IMR-90 (cell line): ENCODE results near the gene AP3B1. TPM values are rescaled to one million over a fixed set of nuclear protein-coding genes. Genes with fewer than 3 reads are reported as not detected.

Experiments used
- ATAC-seq: fragments of 200-7000 bp; cut with Tn5 transposase; 2 replicates; pipeline ENCODE4 v1.9.1; 2020; ENCODE audit warnings: low read depth, mild to moderate bottlenecking, moderate library complexity
- BruUV-seq: library from RNA; stranded (reverse); fragments of 400-500 nt; replicated peaks from 2 replicates; lab custom pipeline; 2021; lab: Mats Ljungman, UMichigan
- CTCF ChIA-PET: fragments of 300-600 bp; formaldehyde crosslinking; extraction: SDS; loops from one replicate; lab custom pipeline; 2021; ENCODE audit warnings: antibody characterized with exemption; lab: Yijun Ruan, JAX
- POLR2A ChIA-PET: fragments of 300-600 bp; sonication (Branson Sonifier 250); formaldehyde crosslinking; loops from one replicate; lab custom pipeline; 2022; ENCODE audit warnings: antibody characterized with exemption; ENCODE audit not compliant: unreplicated experiment; lab: Charles Lee
- DNase-seq: peaks from one replicate; pipeline ENCODE4 v3.0.0; 2013
- H2AFZ ChIP-seq: replicated peaks from 2 replicates; pipeline ENCODE3; 2013; ENCODE audit warnings: low read length, mild to moderate bottlenecking; ENCODE audit not compliant: poor library complexity
- H2AK5ac ChIP-seq: 2 replicates; pipeline ENCODE4 v1.6.1; 2013; ENCODE audit warnings: low read depth, low read length, inconsistent platforms
- H2AK9ac ChIP-seq: replicated peaks from 2 replicates; pipeline ENCODE3; 2013; ENCODE audit warnings: mild to moderate bottlenecking, low read depth, low read length, moderate library complexity; ENCODE audit not compliant: poor library complexity
- H2BK120ac ChIP-seq: 2 replicates; pipeline ENCODE4 v1.6.1; 2013; ENCODE audit warnings: low read depth, low read length, inconsistent platforms
- H2BK15ac ChIP-seq: 3 replicates; pipeline ENCODE4 v1.6.1; 2013; ENCODE audit warnings: low read depth, low read length, inconsistent platforms
- H2BK20ac ChIP-seq: 2 replicates; pipeline ENCODE4 v1.6.1; 2013; ENCODE audit warnings: low read depth, mild to moderate bottlenecking, inconsistent platforms, low read length, moderate library complexity
- H2BK5ac ChIP-seq: 2 replicates; pipeline ENCODE4 v1.6.1; 2013; ENCODE audit warnings: mild to moderate bottlenecking, low read depth, low read length, inconsistent platforms; ENCODE audit not compliant: poor library complexity, severe bottlenecking
- H3K14ac ChIP-seq: replicated peaks from 2 replicates; pipeline ENCODE4 v1.6.1; 2013; ENCODE audit warnings: low read depth, low read length, inconsistent platforms
- H3K18ac ChIP-seq: 2 replicates; pipeline ENCODE4 v1.6.1; 2013; ENCODE audit warnings: low read depth, low read length, control low read depth
- H3K23ac ChIP-seq: 2 replicates; pipeline ENCODE4 v1.6.1; 2013; ENCODE audit warnings: low read depth, low read length, inconsistent platforms
- H3K27ac ChIP-seq: 2 replicates; pipeline ENCODE4 v1.5.1; 2013; ENCODE audit warnings: mild to moderate bottlenecking, control low read depth, low read length; ENCODE audit not compliant: insufficient read depth
- H3K27me3 ChIP-seq: 2 replicates; pipeline ENCODE4 v1.6.1; 2013; ENCODE audit warnings: low read length; ENCODE audit not compliant: control insufficient read depth, insufficient read depth
- H3K36me3 ChIP-seq: 2 replicates; pipeline ENCODE4 v1.6.1; 2013; ENCODE audit warnings: low read length, mixed read lengths; ENCODE audit not compliant: control insufficient read depth, insufficient read depth
- H3K4ac ChIP-seq: 2 replicates; pipeline ENCODE4 v1.6.1; 2013; ENCODE audit warnings: low read depth, low read length, inconsistent platforms
- H3K4me1 ChIP-seq: 2 replicates; pipeline ENCODE4 v1.6.1; 2013; ENCODE audit warnings: low read length, mixed read lengths; ENCODE audit not compliant: control insufficient read depth, insufficient read depth
- H3K4me2 ChIP-seq: 2 replicates; pipeline ENCODE4 v1.6.1; 2013; ENCODE audit warnings: low read depth, mild to moderate bottlenecking, control low read depth, low read length, moderate library complexity
- H3K4me3 ChIP-seq: 2 replicates; pipeline ENCODE4 v1.5.1; 2013; ENCODE audit warnings: low read depth, mild to moderate bottlenecking, control low read depth, low read length, moderate library complexity; ENCODE audit not compliant: insufficient read depth
- H3K56ac ChIP-seq: 2 replicates; pipeline ENCODE4 v1.6.1; 2013; ENCODE audit warnings: low read length, inconsistent platforms; ENCODE audit not compliant: insufficient read depth; ENCODE audit errors: extremely low read depth
- H3K79me1 ChIP-seq, 2 experiments: 2 replicates each; pipeline ENCODE4 v1.6.1; 2013; ENCODE audit warnings: low read length in 2 of 2, inconsistent platforms in 1 of 2, low read depth in 1 of 2
- H3K9ac ChIP-seq: 2 replicates; pipeline ENCODE4 v1.6.1; 2013; ENCODE audit warnings: low read depth, low read length, control low read depth
- H3K9me1 ChIP-seq: 2 replicates; pipeline ENCODE4 v1.6.1; 2013; ENCODE audit warnings: low read length, inconsistent platforms; ENCODE audit not compliant: insufficient read depth
- H3K9me3 ChIP-seq: 2 replicates; pipeline ENCODE4 v1.6.1; 2013; ENCODE audit warnings: low read length; ENCODE audit not compliant: control insufficient read depth, insufficient read depth
- H4K20me1 ChIP-seq: 2 replicates; pipeline ENCODE4 v1.6.1; 2013; ENCODE audit warnings: low read length, inconsistent platforms; ENCODE audit not compliant: insufficient read depth
- H4K5ac ChIP-seq: 2 replicates; pipeline ENCODE4 v1.6.1; 2013; ENCODE audit warnings: mild to moderate bottlenecking, low read depth, low read length, control low read depth
- H4K8ac ChIP-seq, 2 experiments: 2 replicates each; pipeline ENCODE4 v1.6.1; 2013; ENCODE audit warnings: low read depth in 2 of 2, low read length in 2 of 2, control low read depth in 1 of 2, inconsistent platforms in 1 of 2
- H4K91ac ChIP-seq: 2 replicates; pipeline ENCODE4 v1.6.1; 2013; ENCODE audit warnings: low read depth, low read length, inconsistent platforms; ENCODE audit not compliant: insufficient read depth
- BHLHE40 ChIP-seq: fragments of 150-350 bp; IDR thresholded peaks from 2 replicates; pipeline ENCODE4 v1.6.1; 2016; ENCODE audit warnings: mild to moderate bottlenecking, low read depth, low read length
- CEBPB ChIP-seq: IDR thresholded peaks from 2 replicates; pipeline ENCODE4 v1.6.1; 2012; ENCODE audit warnings: low read depth, low read length, improper control_type of control experiment
- MAFK ChIP-seq: IDR thresholded peaks from 2 replicates; pipeline ENCODE4 v1.6.1; 2012; ENCODE audit warnings: low read depth, low read length, improper control_type of control experiment
- MAZ ChIP-seq: IDR thresholded peaks from 2 replicates; pipeline ENCODE4 v1.6.1; 2012; ENCODE audit warnings: low read depth, mild to moderate bottlenecking, low read length, improper control_type of control experiment, moderate library complexity, borderline replicate concordance
- MXI1 ChIP-seq: IDR thresholded peaks from 2 replicates; pipeline ENCODE4 v1.6.1; 2012; ENCODE audit warnings: low read depth, mild to moderate bottlenecking, low read length, moderate library complexity, borderline replicate concordance
- NFE2L2 ChIP-seq: fragments of 150-350 bp; IDR thresholded peaks from 2 replicates; pipeline ENCODE4 v1.6.1; 2016; ENCODE audit warnings: low read depth, mild to moderate bottlenecking, low read length
- RAD21 ChIP-seq: IDR thresholded peaks from 2 replicates; pipeline ENCODE4 v1.6.1; 2012; ENCODE audit warnings: low read length, improper control_type of control experiment
- RCOR1 ChIP-seq: IDR thresholded peaks from 2 replicates; pipeline ENCODE4 v1.6.1; 2012; ENCODE audit warnings: mild to moderate bottlenecking, low read length, improper control_type of control experiment; ENCODE audit not compliant: insufficient replicate concordance
- SMC3 ChIP-seq: fragments of 150-350 bp; IDR thresholded peaks from 2 replicates; pipeline ENCODE4 v1.6.1; 2016; ENCODE audit warnings: low read depth, mild to moderate bottlenecking, antibody characterized with exemption, low read length, moderate library complexity
- WGBS, 2 experiments: methylation state at CpG; one replicate each; pipeline versions ENCODE4 v1.1.5 to v1.1.7; 2013; ENCODE audit warnings: missing lambda C conversion rate in 2 of 2; ENCODE audit not compliant: insufficient read length in 1 of 2; ENCODE audit errors: extremely low coverage in 2 of 2; 5-methylcytosine and 5-hydroxymethylcytosine counted together
- dilution Hi-C: fragments of 300-500 bp; cut with HindIII; formaldehyde crosslinking; loops from one replicate; pipeline ENCODE4 v1.14.3; 2018; ENCODE audit warnings: low sequenced_read_pairs; ENCODE audit not compliant: unreplicated experiment
- in situ Hi-C: fragments of 300-500 bp; cut with MboI; formaldehyde crosslinking; loops from 3 replicates; pipeline ENCODE4 v1.14.3; 2019; ENCODE audit warnings: low sequenced_read_pairs, inconsistent platforms, mixed read lengths
- intact Hi-C: fragments of 100-400 bp; cut with micrococcal nuclease; formaldehyde crosslinking; loops from 2 replicates; pipeline ENCODE4 v1.10.0; 2022
- polyA plus RNA-seq, 3 experiments: library from polyadenylated mRNA; depleted of rRNA; stranded (reverse); fragments of >200 nt; gene quantifications; 2 replicates each; pipeline ENCODE4 v1.2.3, GENCODE V29; 2012; ENCODE audit warnings: low replicate concordance in 1 of 3
- total RNA-seq: library from RNA; depleted of rRNA; stranded (reverse); fragments of >200 nt; gene quantifications from 2 replicates; pipeline ENCODE4 v1.2.3, GENCODE V29; 2012
- TF ChIP-seq, protein P1 (sequence below): conservative IDR thresholded peaks from 2 replicates; pipeline ENCODE4 v1.5.1; 2012; ENCODE audit warnings: mild to moderate bottlenecking, low read depth, low read length, improper control_type of control experiment
- TF ChIP-seq, protein P2 (sequence below): fragments of 150-350 bp; IDR thresholded peaks from 2 replicates; pipeline ENCODE4 v1.6.1; 2017; ENCODE audit warnings: mild to moderate bottlenecking, antibody characterized with exemption, low read length, low read depth
- TF ChIP-seq, protein P3 (sequence below): fragments of 150-350 bp; IDR thresholded peaks from 2 replicates; pipeline ENCODE4 v1.6.1; 2016; ENCODE audit warnings: low read depth, mild to moderate bottlenecking, low read length, moderate library complexity, borderline replicate concordance

AP3B1 gene
- total and polyA plus RNA-seq, 2 of the 4 experiments (the other 2 are of a cell fraction) = 33.1 to 59.0 TPM

DNA sequence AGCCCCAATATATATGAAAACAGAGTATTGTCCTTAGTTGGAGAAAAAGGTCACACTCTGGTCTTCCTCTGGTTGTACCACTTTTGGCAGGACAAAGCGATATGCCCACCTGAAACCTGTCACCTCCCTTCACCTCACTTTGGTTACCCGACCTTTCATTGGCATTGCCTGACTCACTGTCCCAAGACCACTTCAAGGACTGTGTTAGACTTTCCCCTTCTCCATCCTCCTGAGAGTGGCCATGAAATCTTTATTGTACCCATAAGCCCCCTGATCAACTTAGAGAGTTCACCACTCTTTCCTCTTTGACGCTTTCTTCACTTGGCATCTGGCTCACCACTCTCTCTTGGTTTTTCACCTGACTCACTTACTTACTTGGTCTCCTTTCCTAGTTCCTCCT lies 32.4 kb upstream of the AP3B1 start:
- Histone ChIP-seq H2AK5ac (no peak overlapping the region), H3K36me3 (no peaks in the 10 kb centered on the region), H3K27me3 (no peaks in the 10 kb centered on the region), H3K9ac (no peak overlapping the region), H3K79me1 (no peaks in the 10 kb centered on the region), H3K4ac (no peak overlapping the region), H3K4me3 (no peak overlapping the region), H3K9me3 (no peaks in the 10 kb centered on the region), H3K14ac (no peak overlapping the region), H2BK20ac (no peak overlapping the region), H4K91ac (no peak overlapping the region), H4K5ac (no peak overlapping the region), H3K23ac (no peak overlapping the region), H2AK9ac (no peak overlapping the region), H4K8ac (no peak overlapping the region), H2BK120ac (no peak overlapping the region), H2AFZ (no peak overlapping the region), H3K4me2 (no peak overlapping the region), H3K18ac (no peak overlapping the region), H2BK15ac (no peak overlapping the region), H4K20me1 (no peaks in the 10 kb centered on the region), H3K27ac (no peak overlapping the region), H3K56ac (no peak overlapping the region), H3K4me1 (no peaks in the 10 kb centered on the region), H2BK5ac (no peak overlapping the region), H3K9me1 (no peaks in the 10 kb centered on the region)
- ATAC-seq (no peak), DNase-seq (no peak)
- 83% methylated on average over 3 of the region's 3 CpGs; no CpG with 5 or more reads in 1 of the 2 experiments for WGBS, 2 experiments
- no TSS peak for BruUV-seq
- TF ChIP-seq NFE2L2 (no peak), RCOR1 (no peak), RAD21 (no peak), MAZ (no peak), BHLHE40 (no peak), MAFK (no peak), MXI1 (no peak), SMC3 (no peak), CEBPB (no peak)
- TF ChIP-seq, protein P1, sequence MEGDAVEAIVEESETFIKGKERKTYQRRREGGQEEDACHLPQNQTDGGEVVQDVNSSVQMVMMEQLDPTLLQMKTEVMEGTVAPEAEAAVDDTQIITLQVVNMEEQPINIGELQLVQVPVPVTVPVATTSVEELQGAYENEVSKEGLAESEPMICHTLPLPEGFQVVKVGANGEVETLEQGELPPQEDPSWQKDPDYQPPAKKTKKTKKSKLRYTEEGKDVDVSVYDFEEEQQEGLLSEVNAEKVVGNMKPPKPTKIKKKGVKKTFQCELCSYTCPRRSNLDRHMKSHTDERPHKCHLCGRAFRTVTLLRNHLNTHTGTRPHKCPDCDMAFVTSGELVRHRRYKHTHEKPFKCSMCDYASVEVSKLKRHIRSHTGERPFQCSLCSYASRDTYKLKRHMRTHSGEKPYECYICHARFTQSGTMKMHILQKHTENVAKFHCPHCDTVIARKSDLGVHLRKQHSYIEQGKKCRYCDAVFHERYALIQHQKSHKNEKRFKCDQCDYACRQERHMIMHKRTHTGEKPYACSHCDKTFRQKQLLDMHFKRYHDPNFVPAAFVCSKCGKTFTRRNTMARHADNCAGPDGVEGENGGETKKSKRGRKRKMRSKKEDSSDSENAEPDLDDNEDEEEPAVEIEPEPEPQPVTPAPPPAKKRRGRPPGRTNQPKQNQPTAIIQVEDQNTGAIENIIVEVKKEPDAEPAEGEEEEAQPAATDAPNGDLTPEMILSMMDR = no peak
- TF ChIP-seq, protein P2, sequence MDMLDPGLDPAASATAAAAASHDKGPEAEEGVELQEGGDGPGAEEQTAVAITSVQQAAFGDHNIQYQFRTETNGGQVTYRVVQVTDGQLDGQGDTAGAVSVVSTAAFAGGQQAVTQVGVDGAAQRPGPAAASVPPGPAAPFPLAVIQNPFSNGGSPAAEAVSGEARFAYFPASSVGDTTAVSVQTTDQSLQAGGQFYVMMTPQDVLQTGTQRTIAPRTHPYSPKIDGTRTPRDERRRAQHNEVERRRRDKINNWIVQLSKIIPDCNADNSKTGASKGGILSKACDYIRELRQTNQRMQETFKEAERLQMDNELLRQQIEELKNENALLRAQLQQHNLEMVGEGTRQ = no peak
- TF ChIP-seq, protein P3, sequence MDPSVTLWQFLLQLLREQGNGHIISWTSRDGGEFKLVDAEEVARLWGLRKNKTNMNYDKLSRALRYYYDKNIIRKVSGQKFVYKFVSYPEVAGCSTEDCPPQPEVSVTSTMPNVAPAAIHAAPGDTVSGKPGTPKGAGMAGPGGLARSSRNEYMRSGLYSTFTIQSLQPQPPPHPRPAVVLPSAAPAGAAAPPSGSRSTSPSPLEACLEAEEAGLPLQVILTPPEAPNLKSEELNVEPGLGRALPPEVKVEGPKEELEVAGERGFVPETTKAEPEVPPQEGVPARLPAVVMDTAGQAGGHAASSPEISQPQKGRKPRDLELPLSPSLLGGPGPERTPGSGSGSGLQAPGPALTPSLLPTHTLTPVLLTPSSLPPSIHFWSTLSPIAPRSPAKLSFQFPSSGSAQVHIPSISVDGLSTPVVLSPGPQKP = no peak
- ChIA-PET POLR2A (no interaction called here), CTCF (no interaction called here)
- in situ Hi-C loops (no loop called here), dilution Hi-C loops (no loop called here), intact Hi-C loops (loop anchor here (10.0 kb wide), 1 partner anchor 298 kb away; no protein-coding TSS in a partner anchor)
